ENCODE measurements around the gene RPL29.

Gene RPL29

GRCh38 chr3:51984269-51984647, 11.4 kb downstream of the RPL29 start:
- DNase-seq: no peak

- DNase-seq: no peak
Measured at GRCh38 chr3:51983578-51984268, 12.0 kb downstream of the RPL29 start.

- DNase-seq: peak in 50 of 56 donors; percentile 29 to 85 (median 64)
Measured at GRCh38 chr3:51982838-51983577, 12.7 kb downstream of the RPL29 start, which contains the start of gene ACY1. TSS of gene ACY1 (plus strand) at chr3:51983535. CDS start at chr3:51984065, 530 bp downstream.

- peak in 2 of 56 donors; percentile 44 to 46 for DNase-seq
Measured at GRCh38 chr3:51982352-51982837, 13.3 kb downstream of the RPL29 start.

- DNase-seq: no peak
Measured at GRCh38 chr3:51980253-51980652, 15.4 kb downstream of the RPL29 start.

GRCh38 chr3:51978143-51978502, 17.6 kb downstream of the RPL29 start:
- DNase-seq: no peak

- DNase-seq: no peak
Measured at GRCh38 chr3:51977446-51978142, 18.1 kb downstream of the RPL29 start.

- peak in 51 of 56 donors; percentile 28 to 91 (median 72) for DNase-seq
Measured at GRCh38 chr3:51975852-51976549, 19.7 kb downstream of the RPL29 start.

- DNase-seq: peak in 51 of 56 donors; percentile 24 to 84 (median 64)
Measured at GRCh38 chr3:51974963-51975851, 20.5 kb downstream of the RPL29 start, which contains the start of gene ABHD14A. TSS of gene ABHD14A (plus strand) at chr3:51975064. CDS start at chr3:51975136, 72 bp downstream.

GRCh38 chr3:51974277-51974962, 21.3 kb downstream of the RPL29 start:
- peak in 22 of 56 donors; percentile 37 to 76 (median 62) for DNase-seq

GRCh38 chr3:51971350-51971749, 24.3 kb downstream of the RPL29 start:
- no peak for DNase-seq

- no peak for DNase-seq
Measured at GRCh38 chr3:51970606-51971300, 24.9 kb downstream of the RPL29 start.

GRCh38 chr3:51969841-51970240, 25.9 kb downstream of the RPL29 start:
- DNase-seq: no peak

- no peak for DNase-seq
Measured at GRCh38 chr3:51968883-51969678, 26.6 kb downstream of the RPL29 start.

GRCh38 chr3:51968170-51968775, 27.4 kb downstream of the RPL29 start:
- peak in 15 of 56 donors; percentile 5 to 63 (median 37) for DNase-seq

GRCh38 chr3:51967384-51968169, 28.1 kb downstream of the RPL29 start, which contains the start of gene PCBP4:
TSS of gene PCBP4 (minus strand) at chr3:51967454. CDS start at chr3:51961240, 6,214 bp downstream.
- peak in 52 of 56 donors; percentile 42 to 88 (median 78) for DNase-seq
